Superior temporal gyrus (tissue), 1 donor: ENCODE measurements around the gene PCYT1B.
"Not testable (repeated sequence)": the region's sequence is repeated elsewhere in the genome, so short reads cannot be mapped to it uniquely, and the experiment has no call there.

ENCODE experiments used
- DNase-seq: peaks from one replicate; pipeline ENCODE4 v3.0.0-alpha.2; 2016; ENCODE audit errors: extremely low spot score

PCYT1B gene

DNA sequence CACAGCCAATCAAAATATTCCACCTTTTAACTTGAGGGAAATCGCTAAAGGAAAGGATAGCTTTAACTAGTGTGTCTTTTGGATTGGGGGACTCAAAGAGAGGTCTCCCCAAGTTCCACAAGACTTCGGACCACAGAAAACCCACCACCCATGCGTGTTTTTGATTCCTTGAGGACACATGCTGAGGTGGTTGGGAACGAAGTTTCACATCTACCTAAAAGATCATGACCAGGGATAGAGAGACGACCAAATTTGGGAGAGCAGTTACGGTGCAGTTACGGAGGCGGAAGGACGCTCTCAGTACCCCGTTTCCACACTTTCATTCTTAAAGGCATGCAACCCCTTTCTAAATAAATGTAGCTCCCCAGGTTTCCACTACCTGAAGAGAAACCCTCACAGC lies 1.1 kb downstream of the PCYT1B start:
- DNase-seq, result peak; percentile 21

DNA sequence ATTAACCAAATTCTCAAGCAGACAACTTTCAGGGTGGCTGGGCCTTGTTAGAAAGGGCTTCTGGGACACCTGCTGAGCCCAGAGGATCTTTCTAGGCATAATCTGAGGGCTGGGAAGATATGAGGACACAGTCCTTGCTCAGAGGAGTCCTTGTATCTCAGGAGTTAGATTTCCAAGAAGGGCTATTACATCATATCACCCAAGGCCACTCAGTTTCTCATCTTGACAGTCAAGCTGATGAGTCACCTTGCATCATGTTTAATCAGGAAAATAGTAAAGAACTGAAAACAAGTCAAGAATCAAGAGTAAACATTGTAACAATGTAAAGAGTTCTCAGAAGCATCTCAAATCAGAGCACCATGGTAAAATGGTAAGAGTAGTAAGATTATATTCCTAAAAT lies 4.0 kb downstream of the PCYT1B start:
- no peak for DNase-seq

DNA sequence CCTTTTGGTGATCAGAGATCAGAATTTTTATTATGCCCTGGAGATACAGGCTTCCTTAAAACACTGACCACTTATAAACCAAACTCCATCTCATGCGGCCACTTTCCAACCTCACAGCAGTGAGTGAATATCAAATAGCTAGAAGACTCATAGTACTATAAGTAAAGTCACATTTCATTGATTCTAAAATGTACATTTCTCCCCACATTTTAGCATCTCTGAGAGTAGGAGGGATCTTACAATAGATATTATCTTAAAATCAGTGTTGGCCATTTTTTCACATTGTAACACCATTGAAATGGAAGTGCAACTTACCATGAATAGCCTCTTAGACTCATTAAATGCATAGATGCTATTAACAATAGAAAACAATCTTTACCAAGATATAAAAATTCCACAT lies 17.4 kb downstream of the PCYT1B start:
- DNase-seq, result no peak

DNA sequence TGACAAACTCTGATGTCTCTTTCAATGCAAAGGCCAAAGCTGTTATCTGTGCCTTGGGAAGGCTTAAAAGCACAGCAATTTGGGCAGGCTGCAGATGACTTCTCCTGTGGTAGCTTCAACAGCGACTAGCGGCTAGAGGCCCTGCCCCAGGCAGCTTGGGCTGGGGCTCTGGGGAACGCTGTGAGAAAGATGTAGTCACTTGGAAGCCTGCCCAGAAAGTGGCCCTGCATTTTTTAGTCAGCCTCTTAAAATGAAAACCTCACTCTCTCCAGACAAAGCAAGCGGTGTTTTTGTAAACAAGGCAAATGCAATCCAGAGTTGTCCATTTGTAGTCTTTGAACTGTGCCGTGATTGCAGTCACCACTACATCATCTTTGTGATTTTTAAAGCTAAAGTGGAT lies 27.5 kb downstream of the PCYT1B start:
- peak; percentile 49 for DNase-seq

DNA sequence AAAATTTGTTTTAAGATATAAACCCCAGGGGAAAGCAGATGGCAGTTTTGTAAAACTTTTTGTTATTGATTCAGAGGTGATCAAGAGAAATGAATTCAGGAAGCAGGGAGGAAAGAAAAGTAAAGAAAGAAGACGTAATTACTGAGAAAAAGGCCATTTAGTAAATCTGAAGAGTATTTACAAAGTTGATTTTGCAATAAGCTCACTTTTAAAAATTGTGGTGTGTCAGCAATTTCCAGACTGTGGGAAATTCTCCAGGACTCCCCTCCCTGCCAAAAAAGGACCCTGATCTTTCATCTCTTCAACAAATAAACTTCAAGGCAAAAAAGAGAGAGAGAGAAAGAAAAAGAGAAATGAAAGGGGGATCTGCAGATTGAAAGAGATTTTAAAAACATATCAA lies 36.6 kb downstream of the PCYT1B start:
- no peak for DNase-seq

DNA sequence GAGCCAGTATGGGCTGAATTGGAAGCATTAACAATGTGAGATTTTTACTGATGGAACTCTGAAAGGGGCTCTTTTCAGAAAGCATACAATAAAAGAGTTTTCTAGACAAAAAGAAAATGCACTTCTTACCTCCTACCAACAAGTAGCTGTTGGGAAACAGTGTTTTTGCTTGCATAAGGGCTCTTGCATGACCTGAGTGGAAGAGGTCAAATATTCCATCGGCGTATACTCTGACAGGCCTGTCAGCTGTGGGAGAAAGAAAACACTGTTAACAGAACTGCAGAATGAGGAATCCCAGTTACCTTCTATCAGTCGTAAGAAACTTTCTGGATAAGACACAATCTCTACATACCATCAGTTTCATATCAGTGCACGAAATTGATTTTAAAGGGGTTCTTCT lies 39.5 kb downstream of the PCYT1B start:
- no peak for DNase-seq

DNA sequence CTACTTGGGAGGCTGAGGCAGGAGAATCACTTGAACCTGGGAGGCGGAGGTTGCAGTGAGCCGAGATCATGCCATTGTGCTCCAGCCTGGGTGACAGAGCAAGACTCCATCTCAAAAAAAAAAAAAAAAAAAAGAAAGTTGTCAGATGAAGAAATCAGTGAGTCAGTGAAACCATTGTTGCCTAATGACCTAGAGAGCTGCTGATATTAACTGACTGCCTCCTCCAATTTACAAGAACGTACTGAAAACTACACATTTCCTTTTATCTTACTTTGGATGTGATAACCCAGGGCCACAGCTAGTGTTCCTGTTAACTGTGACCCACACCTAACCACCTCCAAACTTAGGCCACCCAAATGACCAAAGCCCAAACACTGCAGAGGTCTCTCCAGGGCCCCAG lies 41.2 kb downstream of the PCYT1B start:
- DNase-seq, result not testable (repeated sequence)

DNA sequence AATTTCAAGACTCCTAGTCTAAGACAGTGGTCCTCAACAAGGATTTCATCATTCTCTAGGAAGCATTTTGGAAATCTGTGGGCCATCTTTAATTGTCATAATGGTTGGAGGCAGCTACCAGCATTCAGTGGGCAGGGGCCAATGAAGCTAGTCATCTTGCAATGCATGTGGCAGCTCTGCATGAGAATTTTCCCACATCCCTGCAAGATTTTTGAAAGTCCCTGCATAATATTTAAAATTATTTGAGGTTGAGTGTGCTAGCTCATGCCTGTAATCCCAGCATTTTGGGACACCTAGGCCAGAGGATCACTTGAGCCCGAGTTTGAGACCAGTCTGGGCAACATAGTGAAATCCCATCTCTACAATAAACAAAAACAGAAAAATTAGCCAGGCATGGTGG lies 44.0 kb downstream of the PCYT1B start:
- DNase-seq, result no peak

DNA sequence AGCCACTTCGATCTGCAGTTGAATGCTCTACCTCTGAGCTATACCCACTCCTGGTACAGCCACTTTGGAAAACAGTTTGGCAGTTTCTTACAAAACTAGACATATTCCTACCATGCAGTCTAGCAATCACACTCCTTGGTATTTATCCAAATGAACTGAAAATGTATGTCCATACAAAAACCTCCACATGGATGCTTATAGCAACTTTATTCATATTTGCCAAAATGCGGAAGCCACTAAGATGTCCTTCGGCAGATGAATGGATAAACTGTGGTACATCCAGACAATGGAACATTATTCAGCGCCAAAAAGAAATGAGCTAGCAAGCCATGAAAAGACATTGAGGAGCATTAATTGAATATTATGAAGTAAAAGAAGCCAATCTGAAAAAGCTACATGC lies 45.3 kb downstream of the PCYT1B start:
- no peak for DNase-seq

DNA sequence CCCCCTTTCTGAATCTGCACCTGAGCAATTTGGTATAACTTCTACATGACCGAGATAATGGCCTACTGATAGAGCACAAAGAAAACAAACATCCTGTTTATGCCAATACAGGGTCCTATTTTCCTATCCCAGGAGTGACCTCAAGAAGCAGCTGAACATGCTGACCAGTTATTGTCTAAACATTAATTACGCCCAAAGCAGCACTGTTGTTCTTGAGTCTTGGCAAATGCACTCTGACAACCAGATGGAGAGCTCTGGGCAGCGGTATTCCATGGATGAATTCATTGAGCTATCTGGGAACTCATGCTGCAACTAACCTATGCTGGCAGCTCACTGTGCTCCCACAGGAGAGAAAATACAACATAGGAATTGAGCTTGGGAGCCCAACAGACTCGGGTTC lies 52.6 kb downstream of the PCYT1B start:
- DNase-seq, result peak; percentile 24

DNA sequence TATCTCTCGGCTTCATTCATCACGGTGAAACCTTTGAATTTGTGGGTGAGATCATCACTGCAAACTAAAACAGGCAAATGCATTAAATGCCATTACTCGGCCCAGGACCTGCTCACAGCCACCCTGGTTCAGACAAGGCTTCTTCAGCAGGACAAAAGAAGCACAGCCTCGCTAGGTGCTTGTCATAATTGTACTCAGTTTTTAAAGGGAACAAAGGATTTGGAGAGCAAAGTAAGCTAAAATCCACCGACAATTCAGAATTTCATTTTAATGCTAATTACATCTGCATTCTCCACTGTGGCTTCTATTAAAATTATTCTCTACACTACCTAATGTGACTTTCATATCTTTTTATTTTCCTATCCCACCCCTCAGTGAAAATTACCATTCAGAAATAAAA lies 57.0 kb downstream of the PCYT1B start:
- DNase-seq, result no peak

DNA sequence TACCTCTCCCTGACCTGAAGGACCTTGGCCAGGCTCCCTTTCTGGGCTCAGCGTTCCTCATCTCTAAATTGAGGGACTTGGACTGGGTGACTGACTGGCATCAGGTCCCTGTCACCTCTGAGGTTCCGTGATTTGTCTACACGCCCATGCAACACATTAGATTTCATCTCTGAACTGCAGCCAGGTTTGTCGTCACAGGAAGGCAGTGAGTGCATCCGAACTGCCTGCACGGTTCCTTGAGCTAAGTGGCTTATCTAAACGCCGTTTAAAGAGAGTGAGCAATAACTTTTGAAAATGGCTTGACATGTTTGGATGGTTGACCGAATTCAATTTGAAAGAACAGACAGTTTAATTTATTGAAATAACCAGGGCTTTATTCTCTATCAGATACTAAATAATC lies 70.1 kb downstream of the PCYT1B start:
- no peak for DNase-seq

DNA sequence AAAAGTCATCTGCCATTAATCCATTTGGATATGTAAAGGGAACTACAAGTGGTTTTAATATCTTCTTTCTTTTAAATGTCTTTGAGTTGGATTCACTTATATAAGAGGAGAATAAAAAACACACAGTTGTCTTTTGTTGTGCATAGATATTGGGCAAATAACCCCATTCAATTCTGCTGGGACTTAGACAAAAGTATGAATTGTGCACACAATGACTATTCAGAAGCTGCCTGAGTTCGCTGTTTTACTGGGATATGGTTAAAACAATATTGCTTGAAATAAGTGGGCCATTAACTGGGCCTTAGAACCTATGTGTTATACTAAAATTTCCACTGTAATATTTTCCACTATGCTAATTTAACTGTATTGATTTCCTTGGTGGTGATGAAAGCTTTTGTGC lies 71.7 kb downstream of the PCYT1B start:
- peak; percentile 59 for DNase-seq

DNA sequence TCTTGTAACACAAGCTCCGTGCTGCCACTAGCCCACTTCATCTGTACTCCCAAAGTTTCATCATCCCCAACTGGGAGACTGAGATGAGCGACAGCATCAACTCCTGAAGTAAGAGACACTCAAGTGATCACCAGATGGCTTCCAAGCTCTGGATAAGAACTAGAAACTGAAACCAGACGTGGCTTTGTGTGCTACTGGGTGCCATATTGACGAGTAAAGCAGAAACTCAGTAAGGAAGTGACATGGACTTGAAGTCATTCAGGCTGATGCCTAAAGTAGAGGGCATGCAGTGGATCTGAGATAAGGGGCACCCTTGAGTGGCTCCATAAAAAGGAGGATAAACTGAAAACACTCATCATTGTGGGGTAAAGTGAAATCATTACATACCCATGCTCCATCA lies 72.4 kb downstream of the PCYT1B start:
- DNase-seq, result no peak

DNA sequence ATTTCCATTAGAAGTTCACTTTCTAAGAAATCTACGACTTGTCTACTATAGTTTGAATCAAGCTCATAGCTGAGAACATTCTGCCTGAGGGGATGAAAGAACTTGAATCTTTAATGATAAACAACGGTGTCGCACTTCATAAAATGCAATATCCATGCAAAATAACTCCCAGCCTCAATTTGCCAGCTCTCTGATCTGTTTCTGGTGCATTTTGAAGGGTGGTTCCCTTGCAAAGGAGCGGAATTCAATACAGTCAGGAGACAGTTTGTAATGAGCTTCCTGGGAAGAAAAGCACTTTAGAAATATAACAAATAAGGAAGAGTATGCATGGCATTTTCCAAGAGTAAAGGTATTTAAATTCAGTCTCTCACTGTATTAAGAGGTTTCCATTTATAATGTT lies 80.0 kb downstream of the PCYT1B start:
- no peak for DNase-seq

DNA sequence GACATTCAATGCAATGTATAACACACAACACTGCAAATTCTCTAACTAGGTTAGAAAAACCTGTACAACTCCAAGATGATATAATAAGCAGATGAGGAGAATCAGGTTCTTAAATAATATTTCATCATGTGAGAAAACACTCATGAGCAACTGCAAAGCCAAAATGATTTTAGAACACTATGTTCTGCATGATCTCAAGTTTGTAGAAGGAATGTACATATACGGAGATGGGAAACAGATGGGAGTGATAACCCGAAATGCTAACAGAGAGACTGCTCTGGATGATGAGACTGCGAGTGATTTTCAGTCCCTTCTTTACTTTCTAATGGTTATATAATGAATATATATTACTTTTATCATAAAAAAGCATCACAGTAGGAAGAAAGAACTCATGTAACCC lies 80.9 kb downstream of the PCYT1B start:
- no peak for DNase-seq

DNA sequence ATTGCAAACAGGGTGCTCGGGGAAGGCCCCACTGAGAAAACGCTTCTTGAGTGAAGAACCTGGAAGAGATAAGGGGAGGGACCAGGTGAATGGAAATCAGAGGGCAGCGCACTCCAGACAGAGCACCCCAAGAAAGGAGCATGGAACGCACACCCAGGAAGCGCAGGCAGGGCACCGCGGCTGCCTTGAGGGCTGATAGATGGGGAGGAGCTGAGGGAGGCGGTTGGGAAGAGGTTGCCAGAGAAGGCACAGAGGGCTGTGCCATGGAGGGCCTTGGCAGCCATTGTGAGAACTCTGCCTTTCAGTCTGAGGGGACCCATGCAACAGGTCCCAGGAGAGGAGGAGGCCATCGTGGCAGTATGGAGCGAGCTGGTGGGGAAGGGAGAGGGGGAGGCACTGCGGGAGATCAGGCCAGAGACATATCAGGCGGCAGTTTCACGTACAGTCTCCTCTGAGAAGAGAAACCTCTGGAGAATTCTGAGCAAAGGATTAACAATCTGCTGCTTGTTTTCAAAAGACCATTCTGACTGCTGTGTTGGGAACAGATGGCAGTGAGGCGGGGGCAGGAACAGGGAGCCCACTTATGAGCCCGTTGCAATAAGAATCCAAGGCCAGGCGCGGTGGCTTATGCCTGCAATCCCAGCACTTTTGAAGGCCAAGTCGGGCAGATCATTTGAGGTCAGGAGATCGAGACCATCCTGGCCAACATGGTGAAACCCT lies 83.7 kb downstream of the PCYT1B start:
- DNase-seq, result no peak

DNA sequence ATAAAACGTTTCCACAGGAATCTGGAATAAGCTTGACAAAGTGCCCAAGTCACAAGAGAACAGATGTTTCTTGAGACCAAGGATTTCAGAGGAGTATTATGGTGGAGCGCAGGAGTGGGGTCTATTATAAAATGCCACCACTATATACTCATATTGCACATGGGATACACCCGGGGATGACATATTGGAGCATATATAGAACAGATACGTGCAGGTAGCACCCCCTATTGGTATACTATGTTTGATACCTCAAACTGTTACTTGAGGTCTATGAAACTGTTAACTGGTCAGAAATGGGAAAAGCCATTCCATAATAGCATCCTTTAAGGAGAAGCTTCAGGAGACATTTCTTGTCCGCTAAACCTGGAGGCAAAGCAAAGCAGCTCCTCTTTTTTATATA lies 86.0 kb downstream of the PCYT1B start:
- DNase-seq, result no peak

DNA sequence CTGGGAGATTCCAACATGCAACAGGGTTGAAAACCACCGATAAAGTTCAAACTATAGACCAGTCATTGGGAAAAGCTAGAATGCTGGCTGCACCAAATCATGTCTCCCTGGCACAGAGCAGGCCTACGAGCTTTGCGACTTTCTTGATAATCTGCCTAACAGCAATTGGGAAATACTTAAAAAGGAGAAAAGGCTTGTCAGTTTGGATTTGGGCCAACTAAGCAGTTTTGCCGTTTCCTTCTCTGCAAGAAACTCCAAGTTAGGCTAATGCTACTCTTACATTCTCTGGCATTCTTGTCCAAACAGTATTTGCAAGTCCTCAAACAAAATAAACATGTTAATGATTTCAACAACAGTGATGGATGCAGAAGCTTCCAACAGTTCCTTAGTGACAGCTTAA lies 94.1 kb downstream of the PCYT1B start:
- no peak for DNase-seq

DNA sequence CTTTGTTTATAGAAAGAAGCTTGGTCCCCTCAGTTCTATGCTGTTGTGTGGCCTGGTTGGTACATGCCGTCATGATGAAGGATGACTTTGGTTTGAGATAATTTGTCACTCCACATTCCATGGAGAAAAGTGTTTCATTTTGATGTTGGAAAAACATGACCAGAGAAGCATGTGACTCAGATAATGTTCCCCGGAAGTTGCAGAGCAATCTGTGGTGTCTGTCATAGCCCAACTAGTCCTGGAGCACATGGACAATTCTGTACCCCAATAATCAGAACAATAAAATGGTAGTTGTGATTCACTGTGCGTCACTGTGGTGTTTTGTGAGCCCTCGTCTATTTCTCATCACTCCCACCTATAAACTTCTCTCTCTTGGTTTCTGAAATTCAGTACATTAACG lies 97.0 kb downstream of the PCYT1B start:
- no peak for DNase-seq

DNA sequence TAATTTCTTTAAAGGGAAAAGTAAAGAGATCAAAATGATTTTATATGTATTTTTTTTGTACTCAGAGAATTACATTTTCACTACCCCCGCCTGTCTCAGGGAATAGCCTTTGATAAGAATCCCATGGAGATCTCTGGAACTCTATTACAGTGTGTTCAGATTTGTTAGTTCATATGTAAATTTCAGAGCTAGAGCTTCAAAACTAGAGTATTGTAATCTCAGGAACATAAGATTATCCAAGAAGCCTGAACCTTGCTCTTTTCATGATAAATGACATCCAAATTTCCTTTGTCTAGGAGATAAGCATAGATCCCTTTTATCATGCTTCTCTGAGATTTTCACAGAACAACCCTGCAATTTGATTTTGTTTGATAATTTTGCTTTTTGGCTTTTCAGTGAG lies 99.2 kb downstream of the PCYT1B start:
- no peak for DNase-seq

DNA sequence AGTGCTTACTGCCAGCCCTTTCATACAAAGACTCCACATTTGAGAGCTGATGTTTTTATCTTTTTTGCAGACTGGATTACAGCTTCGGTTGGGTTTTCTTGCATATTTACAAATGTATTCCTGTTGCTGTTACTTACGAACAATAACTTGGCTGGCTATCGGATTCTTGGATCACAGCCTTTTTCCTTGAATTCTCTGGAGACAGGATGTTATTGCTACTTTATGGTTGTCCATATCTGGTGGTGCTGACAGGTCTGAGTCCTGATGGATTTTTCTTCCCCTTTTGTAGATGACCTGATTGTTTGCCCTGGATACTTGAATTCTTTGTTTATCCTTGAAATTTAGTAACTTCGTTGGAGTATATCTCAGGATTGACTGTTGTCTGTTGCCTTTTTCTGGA lies 104.4 kb downstream of the PCYT1B start:
- no peak for DNase-seq

DNA sequence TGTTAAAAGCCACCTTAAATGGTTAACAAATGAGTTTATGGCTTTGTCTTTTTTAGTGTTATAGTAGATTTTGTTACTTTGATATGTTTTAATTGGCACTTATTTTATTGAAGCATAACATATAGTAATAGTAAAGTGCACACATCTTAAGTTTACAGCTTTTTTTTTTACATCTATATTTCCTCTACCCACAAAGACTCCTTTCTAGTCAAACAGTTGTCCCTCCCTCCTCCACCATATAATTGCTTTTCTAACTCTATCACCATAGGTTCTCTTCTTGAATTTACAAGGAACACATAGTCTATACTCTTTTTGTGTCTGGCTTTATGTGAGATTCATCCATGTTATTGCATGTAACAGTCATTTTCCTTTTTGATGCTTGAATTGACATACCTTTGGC lies 110.6 kb downstream of the PCYT1B start:
- DNase-seq, result no peak

DNA sequence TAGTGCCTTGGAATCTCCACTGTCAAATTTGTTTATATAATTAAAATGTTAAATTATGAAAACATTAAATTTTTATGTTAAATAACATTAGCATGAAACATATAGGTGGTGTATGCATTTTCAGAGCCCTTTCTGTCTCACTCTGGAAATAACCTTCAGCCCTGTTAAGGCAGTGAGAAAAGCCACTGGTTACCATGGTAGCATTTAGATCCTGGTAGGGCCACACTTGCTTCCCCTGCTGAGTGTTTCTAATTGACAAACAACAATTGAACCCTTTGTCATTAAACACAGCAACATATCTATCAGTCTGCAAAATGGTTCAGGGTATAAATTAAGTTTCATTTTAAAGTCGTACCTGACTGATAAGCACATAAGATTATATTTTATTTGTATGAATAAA lies 118.5 kb downstream of the PCYT1B start:
- no peak for DNase-seq
